Stimulated activated CD8-positive, alpha-beta memory T cell treated with anti-CD3 and anti-CD28 coated beads, Interleukin-7, amount 100 ng/mL, for 48 hours (primary cell): ENCODE results near the gene LDLRAD4.
"Not testable (repeated sequence)": the region's sequence is repeated elsewhere in the genome, so short reads cannot be mapped to it uniquely, and the experiment has no call there.

Source experiments
- DNase-seq, 2 donors: peaks; one replicate each; pipeline ENCODE4 v3.0.0-alpha.2; 2020; ENCODE audit warnings: low read depth in 1 of 2; ENCODE audit errors: extremely low read depth in 1 of 2

The LDLRAD4 gene

DNA sequence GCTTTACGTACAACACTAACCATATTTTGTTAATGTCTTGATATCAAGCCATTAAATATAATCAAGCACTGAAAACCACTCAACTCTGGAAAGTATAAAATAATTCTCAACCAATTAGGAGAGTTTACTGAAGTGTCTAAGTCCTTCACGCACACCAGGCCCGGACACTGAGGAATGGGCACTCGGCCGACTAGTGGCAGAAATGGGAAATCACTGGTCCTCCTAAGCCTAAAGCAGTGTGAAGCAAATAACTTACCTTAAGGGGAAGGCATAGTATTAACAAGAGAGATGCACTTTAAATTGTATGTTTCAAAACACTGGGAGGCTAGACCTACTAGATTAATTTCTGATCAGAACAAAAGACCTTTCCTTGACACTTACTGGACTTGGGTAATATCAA is 462.1 kb downstream of the LDLRAD4 start:
- no peak for DNase-seq

DNA sequence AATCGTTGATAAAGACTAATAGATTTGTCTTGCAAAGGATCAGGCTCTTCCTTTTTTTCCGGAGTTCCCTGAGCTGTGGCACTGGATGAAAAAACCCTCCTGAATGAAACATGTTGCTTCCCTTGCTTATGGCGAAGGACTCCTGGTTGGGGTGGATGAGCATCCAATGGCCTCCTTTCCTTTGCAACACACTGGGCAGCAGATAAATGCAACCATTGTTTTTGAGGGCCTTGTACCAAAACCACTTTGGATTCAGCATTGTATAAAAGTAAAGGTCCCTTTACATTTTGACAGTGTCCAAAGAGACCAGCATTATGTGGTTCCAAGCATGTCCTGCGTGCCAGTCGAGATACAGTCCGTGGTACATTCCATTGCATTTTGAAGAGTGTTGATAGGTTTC is 463.1 kb downstream of the LDLRAD4 start:
- DNase-seq: no peak

GRCh38 chr18:13684546-13684945 is 466.0 kb downstream of the LDLRAD4 start:
- no peak for DNase-seq

GRCh38 chr18:13688191-13689136 is 469.9 kb downstream of the LDLRAD4 start:
- DNase-seq: no peak

- not testable (repeated sequence) for DNase-seq
These were observed 471.5 kb downstream of the LDLRAD4 start for GRCh38 chr18:13690060-13690459.

GRCh38 chr18:13695337-13695736 is 476.8 kb downstream of the LDLRAD4 start:
- not testable (repeated sequence) for DNase-seq

GRCh38 chr18:13696961-13697360 is 478.4 kb downstream of the LDLRAD4 start:
- no peak for DNase-seq

GRCh38 chr18:13700153-13700552 is 481.6 kb downstream of the LDLRAD4 start:
- DNase-seq: no peak
